ENCODE data around the gene TOR1AIP1.

DNA sequence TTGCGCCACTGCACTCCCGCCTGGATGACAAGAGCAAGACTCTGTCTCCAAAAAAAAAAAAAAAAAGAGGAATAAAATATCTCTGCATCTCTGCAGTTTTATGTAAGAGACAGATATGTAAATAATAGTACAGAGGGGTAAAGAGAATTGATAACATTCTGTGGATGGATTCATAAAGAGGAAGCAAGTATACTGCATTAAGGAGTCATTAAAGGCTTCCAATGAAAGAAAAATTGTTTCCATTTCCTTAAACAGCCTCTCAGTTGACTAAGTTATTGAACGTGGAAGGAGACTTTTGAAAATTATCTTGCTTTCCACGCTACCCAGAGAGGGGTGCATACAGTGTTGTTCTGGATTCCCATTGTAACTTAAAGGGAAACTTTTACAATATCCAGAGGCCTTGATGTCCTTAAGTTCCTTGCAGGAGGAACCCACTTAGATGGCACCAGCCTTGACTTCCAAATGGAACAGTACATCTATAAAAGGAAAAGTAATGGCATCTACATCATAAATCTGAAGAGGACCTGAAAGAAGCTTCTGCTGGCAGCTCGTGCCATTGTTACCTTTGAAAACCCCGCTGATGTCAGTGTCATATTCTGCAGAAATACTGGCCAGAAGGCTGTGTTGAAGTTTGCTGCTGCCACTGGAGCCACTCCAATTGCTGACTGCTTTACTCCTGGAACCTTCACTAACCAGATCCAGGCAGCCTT lies 86.4 kb downstream of the TOR1AIP1 start:
- TF ChIP-seq, protein P1, sequence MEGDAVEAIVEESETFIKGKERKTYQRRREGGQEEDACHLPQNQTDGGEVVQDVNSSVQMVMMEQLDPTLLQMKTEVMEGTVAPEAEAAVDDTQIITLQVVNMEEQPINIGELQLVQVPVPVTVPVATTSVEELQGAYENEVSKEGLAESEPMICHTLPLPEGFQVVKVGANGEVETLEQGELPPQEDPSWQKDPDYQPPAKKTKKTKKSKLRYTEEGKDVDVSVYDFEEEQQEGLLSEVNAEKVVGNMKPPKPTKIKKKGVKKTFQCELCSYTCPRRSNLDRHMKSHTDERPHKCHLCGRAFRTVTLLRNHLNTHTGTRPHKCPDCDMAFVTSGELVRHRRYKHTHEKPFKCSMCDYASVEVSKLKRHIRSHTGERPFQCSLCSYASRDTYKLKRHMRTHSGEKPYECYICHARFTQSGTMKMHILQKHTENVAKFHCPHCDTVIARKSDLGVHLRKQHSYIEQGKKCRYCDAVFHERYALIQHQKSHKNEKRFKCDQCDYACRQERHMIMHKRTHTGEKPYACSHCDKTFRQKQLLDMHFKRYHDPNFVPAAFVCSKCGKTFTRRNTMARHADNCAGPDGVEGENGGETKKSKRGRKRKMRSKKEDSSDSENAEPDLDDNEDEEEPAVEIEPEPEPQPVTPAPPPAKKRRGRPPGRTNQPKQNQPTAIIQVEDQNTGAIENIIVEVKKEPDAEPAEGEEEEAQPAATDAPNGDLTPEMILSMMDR (IDR thresholded peaks at IDR 0.05 in 8 of 11, conservative IDR thresholded peaks at IDR 0.05 in 3 of 11) = no peak
- TF ChIP-seq POLR2A (IDR thresholded peaks at IDR 0.05) (no peak), POLR2AphosphoS5 (IDR thresholded peaks at IDR 0.05) (no peak)
